GM18868 (cell line): ENCODE measurements around the gene BAIAP3.
"Not testable (repeated sequence)": the region's sequence is repeated elsewhere in the genome, so short reads cannot be mapped to it uniquely, and the experiment has no call there.

ENCODE experiments used
- ATAC-seq: cut with Tn5 transposase; IDR thresholded peaks from one replicate; pipeline ENCODE4 v1.9.1; 2021; ENCODE audit warnings: mild to moderate bottlenecking, moderate library complexity; ENCODE audit not compliant: unreplicated experiment

The BAIAP3 gene, protein sequence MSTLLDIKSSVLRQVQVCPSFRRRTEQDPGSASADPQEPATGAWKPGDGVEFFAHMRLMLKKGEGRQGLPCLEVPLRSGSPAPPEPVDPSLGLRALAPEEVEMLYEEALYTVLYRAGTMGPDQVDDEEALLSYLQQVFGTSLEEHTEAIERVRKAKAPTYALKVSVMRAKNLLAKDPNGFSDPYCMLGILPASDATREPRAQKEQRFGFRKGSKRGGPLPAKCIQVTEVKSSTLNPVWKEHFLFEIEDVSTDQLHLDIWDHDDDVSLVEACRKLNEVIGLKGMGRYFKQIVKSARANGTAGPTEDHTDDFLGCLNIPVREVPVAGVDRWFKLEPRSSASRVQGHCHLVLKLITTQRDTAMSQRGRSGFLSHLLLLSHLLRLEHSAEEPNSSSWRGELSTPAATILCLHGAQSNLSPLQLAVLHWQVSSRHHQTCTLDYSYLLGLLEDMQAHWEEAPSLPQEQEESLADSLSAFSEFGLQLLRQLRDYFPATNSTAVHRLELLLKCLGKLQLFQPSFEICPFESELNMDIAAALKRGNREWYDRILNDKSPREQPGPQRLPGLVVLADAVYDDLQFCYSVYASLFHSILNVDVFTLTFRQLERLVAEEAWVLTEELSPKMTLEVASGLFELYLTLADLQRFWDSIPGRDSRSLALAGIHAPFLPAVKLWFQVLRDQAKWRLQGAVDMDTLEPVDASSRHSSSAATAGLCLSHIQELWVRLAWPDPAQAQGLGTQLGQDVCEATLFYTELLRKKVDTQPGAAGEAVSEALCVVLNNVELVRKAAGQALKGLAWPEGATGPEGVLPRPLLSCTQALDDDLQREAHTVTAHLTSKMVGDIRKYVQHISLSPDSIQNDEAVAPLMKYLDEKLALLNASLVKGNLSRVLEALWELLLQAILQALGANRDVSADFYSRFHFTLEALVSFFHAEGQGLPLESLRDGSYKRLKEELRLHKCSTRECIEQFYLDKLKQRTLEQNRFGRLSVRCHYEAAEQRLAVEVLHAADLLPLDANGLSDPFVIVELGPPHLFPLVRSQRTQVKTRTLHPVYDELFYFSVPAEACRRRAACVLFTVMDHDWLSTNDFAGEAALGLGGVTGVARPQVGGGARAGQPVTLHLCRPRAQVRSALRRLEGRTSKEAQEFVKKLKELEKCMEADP

DNA sequence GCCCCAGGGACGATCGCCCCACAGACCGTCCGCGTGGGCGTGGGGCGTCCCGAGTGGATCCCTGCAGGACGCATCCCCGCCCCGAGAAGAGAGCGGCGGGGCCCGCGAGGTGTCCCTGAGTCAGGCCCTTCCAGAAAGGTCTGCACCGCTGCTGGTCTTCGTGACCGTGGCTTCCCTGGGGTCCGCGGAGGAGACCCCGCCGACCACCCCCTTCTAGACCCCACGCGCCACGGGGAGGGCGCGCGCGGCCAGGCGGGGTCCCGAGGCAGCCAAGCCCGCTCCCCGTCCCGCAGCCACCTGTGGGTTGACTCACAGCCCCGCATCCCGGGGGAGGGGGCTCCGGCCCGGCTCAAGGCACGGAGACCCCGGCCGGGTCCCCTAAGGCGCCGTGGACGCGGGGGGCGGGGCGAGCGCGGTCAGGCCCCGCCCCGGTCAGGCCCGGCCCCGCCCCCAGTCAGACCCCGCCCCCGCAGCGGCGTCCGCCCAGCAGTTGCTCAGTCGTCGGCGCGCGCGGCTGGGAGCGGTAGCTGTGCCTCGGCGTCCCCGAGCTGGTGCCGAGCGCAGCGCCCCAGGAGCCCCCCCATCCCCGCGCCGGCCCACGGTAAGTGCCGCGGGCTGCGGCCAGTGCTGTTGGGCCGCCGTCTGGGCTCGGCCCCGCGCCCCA, at the start of gene BAIAP3:
BAIAP3 (plus strand) TSS at position 497 of the 664 bp plus-strand sequence. CDS start 4,905 bp downstream, outside the sequence.
- no peak for ATAC-seq

DNA sequence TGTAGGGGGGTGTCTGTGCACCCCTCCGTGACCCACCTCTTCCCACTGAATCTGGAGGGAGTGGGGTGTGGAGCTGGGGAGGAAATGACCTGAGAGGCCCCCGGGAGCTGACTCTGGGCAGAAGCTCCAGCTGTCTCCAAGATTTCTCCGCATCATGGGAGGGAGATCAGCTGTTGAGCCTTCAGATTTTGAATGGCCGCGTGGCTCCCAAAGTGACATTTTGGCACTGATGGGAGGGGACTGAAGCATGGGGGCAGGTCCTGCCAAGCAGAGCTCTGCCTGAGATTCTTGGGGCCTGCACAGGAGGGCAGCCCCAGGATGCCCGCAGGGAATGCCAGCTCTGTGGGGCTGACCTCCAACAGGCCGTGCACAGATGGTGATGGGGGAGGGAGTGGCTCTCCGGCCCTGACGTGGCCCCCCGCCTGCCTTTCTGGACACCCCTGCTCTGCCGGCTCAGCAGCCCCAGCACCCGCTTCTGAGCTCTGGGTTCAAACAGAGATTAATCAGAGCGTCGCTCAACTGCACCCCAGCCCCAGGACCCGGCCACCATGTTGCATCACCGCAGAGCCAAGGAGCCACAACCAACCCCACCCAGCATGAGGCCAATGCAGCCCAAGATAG, 49.3 kb upstream of the BAIAP3 start:
- ATAC-seq, result no peak

DNA sequence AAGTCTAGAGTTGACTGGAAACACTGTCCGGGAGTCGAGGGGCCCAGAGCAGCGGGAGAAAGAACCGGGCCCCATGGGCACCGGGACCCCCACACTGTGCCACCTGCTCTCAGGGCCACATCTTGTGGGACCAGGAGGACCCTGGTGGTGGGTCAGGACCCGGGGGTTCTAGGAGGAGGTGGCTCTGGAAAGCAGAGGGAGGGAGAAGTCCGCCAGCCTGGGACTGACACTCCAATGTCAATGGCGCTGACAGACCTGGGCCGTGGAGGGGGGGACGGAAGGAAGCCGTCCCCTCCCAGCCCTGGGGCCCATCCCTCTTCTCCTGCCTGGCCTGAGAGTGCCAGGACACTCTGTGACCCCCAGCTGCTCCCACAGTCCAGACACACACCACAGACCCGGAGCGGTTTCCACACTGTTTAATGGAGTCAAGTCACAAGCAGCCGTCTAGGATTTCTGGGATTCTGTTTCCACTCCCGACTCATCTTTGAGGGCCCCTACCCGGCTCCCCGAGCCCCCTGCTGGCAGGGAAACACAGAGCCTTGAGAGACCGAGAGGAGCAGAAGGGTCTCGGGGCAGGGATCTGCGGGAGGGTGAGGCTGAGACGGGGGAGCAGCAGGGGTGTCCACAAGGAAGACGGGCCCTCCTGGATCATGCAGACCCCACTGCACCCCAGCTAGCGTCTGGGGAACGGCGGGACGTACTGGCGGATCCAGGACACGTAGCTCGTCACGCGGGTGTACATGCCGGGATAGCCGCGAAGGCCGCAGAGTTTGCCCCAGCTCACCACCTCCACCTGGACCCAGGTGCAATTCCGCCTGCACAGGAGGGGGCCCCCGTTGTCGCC, 47.6 kb upstream of the BAIAP3 start:
- ATAC-seq, result no peak

DNA sequence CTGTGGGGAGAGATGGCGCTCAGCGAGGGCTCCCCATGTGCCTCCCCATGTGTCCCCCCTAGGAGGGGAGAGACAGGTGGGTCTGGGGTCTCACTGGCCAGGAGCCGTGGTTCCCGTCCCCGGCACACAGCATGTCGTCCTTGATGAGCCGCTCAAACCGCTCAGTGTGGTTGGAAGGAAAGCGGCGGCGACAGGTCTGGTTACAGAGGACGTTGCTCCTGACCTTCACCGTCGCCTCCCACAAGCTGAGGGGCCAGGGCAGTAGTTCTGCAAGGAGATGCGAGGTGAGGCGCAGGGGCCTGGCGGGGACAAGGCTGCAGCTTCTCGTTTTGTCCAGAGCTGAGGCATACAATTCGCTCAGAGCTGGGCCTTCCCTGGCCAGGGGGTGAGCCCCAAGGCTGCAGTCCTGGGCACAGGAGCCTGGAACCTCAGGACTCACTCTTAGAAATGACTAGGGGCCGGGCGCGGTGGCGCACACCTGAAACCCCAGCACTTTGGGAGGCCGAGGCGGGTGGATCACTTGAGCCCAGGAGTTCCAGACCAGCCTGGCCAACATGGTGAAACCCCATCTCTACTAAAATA, 46.8 kb upstream of the BAIAP3 start:
- no peak for ATAC-seq

DNA sequence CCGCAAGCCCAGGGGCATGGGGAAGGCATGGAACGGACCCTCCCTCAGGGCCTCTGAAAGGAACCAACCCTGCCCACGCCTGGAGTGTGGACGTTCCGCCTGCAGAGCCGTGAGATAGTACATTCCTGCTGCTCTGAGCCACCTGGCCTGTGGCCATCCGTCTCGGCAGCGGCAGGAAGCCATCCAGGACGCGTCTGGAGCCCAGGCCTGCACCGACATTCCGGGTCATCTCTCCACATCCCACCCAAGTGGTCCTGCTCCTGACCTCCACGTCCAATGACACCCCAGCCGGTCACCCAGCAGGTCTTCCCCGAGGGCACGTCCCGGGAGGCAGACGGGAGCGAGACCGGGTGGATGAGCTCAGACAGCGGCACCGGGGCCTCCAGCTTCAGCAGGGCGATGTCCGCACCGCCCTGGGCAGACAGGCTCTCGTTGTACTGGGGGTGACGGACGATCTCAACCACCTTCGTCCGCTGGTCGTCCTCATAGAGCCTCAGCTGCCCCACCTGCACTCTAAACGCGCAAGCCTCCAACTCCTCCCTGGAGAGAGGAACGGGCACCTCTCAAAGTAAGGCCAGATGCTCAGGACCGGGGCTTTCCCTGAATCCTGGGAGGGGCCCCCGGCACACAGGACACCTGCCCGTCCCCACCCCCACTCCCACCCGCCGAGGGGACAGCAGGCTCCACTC, 45.3 kb upstream of the BAIAP3 start:
- ATAC-seq, result no peak

DNA sequence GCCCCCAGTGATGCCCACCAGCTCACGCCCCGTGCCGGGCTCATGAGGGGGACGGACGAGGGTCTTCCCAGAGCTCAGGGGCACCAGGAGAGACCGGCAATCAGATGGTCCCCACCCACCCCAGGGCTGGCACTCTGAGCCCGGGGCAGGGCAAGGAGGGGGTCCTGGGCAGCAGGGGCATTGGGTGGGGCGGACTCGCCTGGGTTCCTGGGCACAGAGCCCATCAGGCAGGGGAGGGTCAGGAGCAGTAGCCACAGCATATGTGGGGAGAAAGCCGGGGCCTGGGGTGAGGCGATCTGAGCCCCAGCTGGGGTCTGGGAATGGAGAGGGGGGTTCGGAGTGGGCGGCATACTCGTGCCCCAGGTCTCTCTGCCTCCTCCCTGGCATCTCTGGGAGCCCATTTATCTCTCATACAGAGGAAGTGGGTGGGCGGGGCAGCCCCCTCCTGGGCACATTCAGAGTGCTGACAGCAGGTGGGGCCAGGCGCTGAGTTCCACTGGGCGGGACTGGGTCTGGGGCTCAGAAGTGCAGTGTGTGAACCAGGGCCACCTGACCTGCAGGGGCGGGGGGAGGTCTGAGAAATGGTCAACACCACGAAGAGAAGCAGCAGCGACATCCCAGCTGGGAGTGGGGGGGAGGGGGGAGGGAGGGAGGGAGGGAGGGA, 44.5 kb upstream of the BAIAP3 start:
- no peak for ATAC-seq

DNA sequence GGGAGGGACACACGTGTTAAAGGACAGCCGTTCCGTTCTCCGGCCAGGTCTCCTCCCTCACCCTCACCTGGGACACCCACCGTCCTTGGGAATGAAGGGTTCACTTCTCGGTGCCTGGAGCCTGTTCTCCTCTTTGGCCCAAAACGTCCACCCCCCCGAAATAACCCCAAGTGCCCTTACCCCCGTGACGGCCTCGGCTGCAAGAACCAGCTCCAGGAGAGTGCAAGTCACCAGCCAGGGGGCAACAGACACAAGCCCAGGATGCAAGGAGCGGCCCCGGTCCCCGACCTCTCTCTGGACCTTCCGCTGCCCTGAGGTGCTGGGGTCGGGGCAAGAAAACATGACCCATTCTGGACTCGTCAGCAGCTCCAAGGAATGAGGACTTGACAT, 44.0 kb upstream of the BAIAP3 start:
- no peak for ATAC-seq

DNA sequence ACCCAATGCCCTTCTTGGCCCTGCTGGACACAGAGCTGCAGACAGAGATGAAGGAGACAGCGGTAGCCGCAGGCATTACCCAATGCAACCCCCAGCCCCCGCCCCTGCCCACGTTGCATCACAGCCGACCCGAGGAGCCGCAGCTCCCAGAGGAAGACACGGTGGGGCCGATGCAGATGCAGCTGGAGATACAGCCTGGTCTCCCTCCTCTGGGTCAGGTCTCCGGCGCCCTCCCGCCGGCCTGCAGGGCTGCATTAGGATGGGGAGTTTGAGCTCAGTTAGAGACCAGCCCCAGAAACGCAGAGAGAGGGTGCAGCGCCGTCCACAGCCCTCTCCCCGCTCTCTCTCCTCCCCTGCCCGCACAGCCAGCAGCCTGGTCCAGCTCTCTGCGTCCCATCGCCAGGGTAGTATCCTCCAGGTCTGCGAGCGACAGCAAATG, 43.4 kb upstream of the BAIAP3 start:
- no peak for ATAC-seq

DNA sequence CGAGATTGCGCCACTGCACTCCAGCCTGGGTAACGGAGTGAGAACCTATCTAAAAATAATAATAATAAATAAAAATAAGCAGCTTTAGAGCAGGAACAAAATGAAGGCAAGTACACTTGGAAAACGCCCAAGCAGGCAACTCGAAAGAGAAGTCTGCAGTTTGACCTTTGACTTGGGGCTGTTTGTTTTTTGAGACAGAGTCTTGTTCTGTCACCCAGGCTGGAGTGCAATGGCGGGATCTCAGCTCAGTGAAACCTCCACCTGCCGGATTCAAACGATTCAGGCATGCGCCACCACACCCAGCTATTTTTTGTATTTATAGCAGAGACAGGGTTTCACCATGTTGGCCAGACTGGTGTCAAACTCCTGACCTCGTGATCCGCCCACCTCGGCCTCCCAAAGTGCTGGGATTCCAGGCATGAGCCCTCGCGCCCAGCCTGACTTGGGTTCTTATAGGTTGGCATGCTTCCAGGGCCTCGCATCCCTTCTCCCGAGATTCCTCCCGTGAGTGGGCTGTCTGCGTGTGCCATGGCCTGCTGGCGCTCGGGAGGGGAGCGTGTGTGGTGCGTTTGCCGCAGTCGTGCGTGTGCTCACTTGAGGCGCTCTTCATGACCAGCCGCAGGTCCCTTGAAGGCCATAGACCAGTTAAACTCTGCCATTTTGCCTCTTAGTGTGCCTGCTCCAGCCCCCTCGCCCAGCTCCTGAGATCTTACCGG, 42.4 kb upstream of the BAIAP3 start:
- no peak for ATAC-seq

DNA sequence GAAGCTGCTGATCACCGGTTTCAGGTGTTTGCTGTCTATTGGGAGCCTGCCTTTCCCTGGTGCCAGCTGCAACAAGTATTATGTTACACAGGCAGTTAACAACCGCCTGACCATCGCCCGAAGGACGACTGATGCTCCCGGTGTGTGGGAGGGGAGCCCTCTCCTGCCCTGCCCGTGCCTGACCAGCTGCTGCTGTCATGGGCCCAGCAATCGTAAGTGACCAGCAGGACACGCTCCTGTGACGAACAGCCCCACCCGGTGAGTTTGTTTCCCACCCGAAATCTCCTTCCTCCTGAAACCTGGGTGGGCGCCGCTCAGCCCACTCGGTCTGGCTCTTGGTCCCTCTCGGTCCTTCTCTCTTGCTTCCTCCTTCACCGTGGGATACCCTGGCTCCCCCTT, 41.9 kb upstream of the BAIAP3 start:
- ATAC-seq, result no peak

DNA sequence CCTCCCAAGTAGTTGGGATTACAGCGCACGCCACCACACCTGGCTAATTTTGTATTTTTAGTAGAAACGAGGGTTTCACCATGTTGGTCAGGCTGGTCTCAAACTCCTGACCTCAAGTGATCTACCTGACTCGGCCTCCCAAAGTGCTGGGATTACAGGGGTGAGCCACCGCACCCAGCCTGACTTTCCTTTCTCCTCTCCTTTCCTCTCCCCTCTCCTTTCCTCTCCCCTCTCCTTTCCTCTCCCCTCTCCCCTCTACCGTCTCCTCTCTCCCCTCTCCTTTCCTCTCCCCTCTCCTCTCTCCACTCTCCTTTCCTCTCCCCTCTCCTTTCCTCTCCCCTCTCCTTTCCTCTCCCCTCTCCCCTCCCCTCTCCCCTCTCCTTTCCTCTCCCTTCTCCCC, 41.2 kb upstream of the BAIAP3 start:
- not testable (repeated sequence) for ATAC-seq

DNA sequence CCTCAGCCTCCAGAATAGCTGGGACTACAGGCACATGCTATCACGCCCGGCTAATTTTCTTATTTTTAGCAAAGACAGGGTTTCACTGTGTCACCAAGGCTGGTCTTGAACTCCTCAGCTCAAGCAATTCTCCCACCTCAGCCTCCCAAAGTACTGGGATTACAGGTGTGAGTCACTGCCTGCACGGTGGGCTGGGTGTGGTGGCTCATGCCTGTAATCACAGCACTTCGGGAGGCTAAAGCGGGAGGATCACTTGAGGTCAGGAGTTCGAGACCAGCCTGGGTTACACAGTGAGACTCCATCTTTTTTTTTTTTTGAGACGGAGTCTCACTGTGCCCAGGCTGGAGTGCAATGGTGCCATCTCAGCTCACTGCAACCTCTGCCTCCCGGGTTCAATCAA, 40.6 kb upstream of the BAIAP3 start:
- not testable (repeated sequence) for ATAC-seq

DNA sequence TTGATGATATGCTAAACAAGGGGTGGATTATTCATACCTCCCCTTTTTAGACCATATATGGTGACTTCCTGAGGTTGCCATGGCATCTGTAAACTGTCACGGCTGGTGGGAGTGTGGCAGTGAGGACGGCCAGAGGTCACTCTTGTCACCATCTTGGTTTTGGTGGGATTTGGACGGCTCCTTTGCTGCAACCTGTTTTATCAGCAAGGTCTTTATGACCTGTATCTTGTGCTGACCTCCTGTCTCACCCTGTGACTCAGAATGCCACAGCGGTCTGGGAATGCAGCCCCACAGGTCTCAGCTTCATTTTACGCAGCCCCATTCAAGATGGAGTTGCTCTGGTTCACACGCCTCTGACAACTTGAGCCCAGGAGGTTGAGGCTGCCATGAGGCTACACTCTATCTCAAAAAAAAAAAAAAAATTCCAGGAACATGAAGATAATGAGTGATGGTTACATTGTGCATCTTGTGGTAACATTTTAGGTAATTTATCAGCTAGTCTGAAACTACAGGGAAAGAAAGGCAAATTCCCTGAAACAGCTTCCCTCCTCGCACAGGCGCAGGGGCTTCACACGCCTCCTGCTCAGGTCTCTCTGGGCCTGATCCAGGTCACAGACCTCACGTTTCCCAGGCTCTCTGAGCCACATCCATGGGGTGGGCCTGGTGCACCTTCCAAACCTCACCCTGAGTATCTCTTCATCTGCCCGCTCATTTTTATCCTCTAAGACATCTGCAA, 39.4 kb upstream of the BAIAP3 start:
- ATAC-seq, result no peak

DNA sequence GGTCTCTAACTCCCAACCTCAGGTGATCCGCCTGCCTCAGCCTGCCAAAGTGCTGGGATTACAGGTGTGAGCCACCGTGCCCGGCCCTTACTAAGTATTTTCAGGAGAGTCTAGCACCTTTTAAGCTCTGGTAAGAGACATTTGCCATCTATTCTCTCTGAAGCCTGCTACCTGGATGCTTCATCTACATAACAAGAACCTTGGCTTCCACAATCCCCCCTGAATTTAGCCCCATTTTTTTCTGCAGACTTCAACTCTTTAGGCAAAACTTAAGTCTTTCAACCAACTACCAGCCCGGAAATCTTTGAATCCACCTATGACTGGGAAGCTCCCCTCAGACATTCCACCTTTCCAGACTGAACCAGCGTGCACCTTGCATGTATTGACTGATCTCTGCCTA, 38.0 kb upstream of the BAIAP3 start:
- no peak for ATAC-seq

DNA sequence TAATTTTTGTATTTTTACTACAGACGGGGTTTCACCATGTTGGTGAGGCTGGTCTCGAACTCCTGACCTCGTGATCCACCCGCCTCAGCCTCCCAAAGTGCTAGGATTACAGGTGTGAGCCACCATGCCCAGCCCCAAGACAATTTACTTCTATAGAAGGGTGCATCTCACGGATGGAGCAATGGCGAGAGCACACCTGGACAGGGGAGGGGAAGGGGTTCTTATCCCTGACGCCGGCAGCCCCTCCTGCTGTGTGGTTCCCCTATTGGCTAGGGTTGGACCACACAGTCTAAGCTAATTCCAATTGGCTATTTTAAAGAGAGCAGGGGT, 36.8 kb upstream of the BAIAP3 start:
- ATAC-seq, result not testable (repeated sequence)

DNA sequence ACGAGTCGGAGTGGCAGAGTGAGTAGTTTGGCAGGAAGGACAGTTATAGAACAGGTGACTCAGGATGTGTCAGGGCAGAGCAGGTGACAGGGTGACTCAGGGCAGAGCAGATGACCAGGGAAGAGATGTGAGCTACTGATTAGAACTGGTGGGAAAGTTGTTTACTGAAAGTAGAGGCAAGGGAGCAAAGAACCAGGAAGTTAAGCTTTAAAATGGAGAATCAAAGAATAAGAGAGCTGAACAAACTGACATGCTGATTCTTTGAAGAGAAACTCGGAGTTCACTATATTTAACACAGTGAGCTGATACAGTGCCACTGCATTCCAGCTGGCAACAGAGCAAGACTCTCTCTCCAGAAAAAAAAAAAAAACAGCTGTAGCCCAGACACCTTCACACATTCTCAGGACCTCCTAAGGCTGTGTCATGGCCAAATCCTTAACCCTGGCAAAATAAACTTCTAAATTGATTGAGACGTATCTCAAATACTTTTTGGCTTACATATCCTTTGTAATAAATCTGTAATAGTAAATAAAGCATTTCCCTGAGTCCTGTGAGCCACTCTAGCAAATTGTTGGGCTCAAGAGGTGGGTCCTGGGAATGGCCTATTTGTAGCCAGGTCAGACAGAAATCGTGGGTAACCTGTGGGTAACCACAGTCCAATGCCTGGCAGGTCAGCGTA, 36.3 kb upstream of the BAIAP3 start:
- no peak for ATAC-seq
